HG03469 (cell line): ENCODE data around the gene OTC.

Source experiments
- ATAC-seq: cut with Tn5 transposase; IDR thresholded peaks from one replicate; pipeline ENCODE4 v1.9.1; 2021; ENCODE audit warnings: mild to moderate bottlenecking, moderate library complexity, moderate number of reproducible peaks; ENCODE audit not compliant: unreplicated experiment

Gene OTC

GRCh38 chrX:38357747-38358673 is 5.6 kb downstream of the OTC start:
- ATAC-seq, result no peak

- ATAC-seq, result no peak
These were observed 10.6 kb downstream of the OTC start for GRCh38 chrX:38363046-38363445.

- no peak for ATAC-seq
These were observed 13.6 kb downstream of the OTC start for GRCh38 chrX:38365954-38366353.

- no peak for ATAC-seq
These were observed 16.4 kb downstream of the OTC start for GRCh38 chrX:38368774-38369173.

GRCh38 chrX:38371641-38372040 is 19.2 kb downstream of the OTC start:
- ATAC-seq, result no peak

GRCh38 chrX:38374431-38374830 is 22.0 kb downstream of the OTC start:
- no peak for ATAC-seq

GRCh38 chrX:38375891-38376290 is 23.5 kb downstream of the OTC start:
- ATAC-seq, result no peak

GRCh38 chrX:38376747-38377146 is 24.3 kb downstream of the OTC start:
- ATAC-seq, result no peak

- ATAC-seq, result no peak
These were observed 26.7 kb downstream of the OTC start for GRCh38 chrX:38379088-38379487.

- no peak for ATAC-seq
These were observed 30.3 kb downstream of the OTC start for GRCh38 chrX:38382663-38383062.

- no peak for ATAC-seq
These were observed 48.0 kb downstream of the OTC start for GRCh38 chrX:38400389-38400910.

- no peak for ATAC-seq
These were observed 49.7 kb downstream of the OTC start for GRCh38 chrX:38402118-38402517.

GRCh38 chrX:38403834-38404233 is 51.4 kb downstream of the OTC start:
- ATAC-seq, result no peak

GRCh38 chrX:38407126-38407525 is 54.7 kb downstream of the OTC start:
- no peak for ATAC-seq

GRCh38 chrX:38409289-38409688 is 56.9 kb downstream of the OTC start:
- no peak for ATAC-seq

GRCh38 chrX:38426785-38427184 is 74.4 kb downstream of the OTC start:
- ATAC-seq, result no peak

- ATAC-seq, result no peak
These were observed 79.1 kb downstream of the OTC start for GRCh38 chrX:38431525-38431924.

GRCh38 chrX:38435130-38435529 is 82.7 kb downstream of the OTC start:
- ATAC-seq, result no peak

- ATAC-seq, result no peak
These were observed 84.7 kb downstream of the OTC start for GRCh38 chrX:38437093-38437492.

GRCh38 chrX:38438321-38438720 is 85.9 kb downstream of the OTC start:
- ATAC-seq, result no peak

- no peak for ATAC-seq
These were observed 100.2 kb downstream of the OTC start for GRCh38 chrX:38452603-38453002.

GRCh38 chrX:38458071-38458470 is 105.7 kb downstream of the OTC start:
- ATAC-seq, result no peak

- no peak for ATAC-seq
These were observed 109.9 kb downstream of the OTC start for GRCh38 chrX:38462257-38462656.
